Lung (tissue), 12 donors: ENCODE data around the gene AKAP6. TPM values are rescaled to one million over a fixed set of nuclear protein-coding genes. Genes with fewer than 3 reads are reported as not detected.
A peak's percentile ranks its signal among the peaks of the same experiment; 100 is the strongest.

Experiments used
- ATAC-seq: fragments of 200-7000 bp; cut with Tn5 transposase; one replicate; pipeline ENCODE4 v1.9.1; 2020; ENCODE audit warnings: moderate number of reproducible peaks; ENCODE audit not compliant: insufficient read depth, low FRiP score
- DNase-seq, 3 donors: peaks; one replicate each; pipeline ENCODE4 v3.0.0-alpha.2; 2013 to 2017
- H3K27ac ChIP-seq, 2 donors: one replicate each; pipeline ENCODE4 v1.5.1; 2013; ENCODE audit warnings: mild to moderate bottlenecking in 2 of 2, moderate library complexity in 2 of 2, control low read depth in 1 of 2, inconsistent platforms in 1 of 2, low read depth in 1 of 2, low read length in 1 of 2
- H3K27me3 ChIP-seq, 3 donors: one replicate each; pipeline ENCODE4 v1.5.1; 2013; ENCODE audit warnings: low read length in 2 of 3; ENCODE audit not compliant: control insufficient read depth in 3 of 3, insufficient read depth in 3 of 3
- H3K36me3 ChIP-seq, 4 donors: one replicate each; pipeline ENCODE4 v1.5.1; 2013; ENCODE audit warnings: low read length in 4 of 4, mild to moderate bottlenecking in 1 of 4, moderate library complexity in 1 of 4; ENCODE audit not compliant: control insufficient read depth in 4 of 4, insufficient read depth in 4 of 4
- H3K4me1 ChIP-seq, 5 donors: one replicate each; pipeline ENCODE4 v1.5.1; 2013; ENCODE audit warnings: low read length in 5 of 5, mild to moderate bottlenecking in 2 of 5, moderate library complexity in 1 of 5; ENCODE audit not compliant: control insufficient read depth in 5 of 5, insufficient read depth in 5 of 5
- H3K4me3 ChIP-seq: one replicate; pipeline ENCODE4 v1.5.1; 2013; ENCODE audit warnings: mild to moderate bottlenecking, control low read depth, moderate library complexity
- H3K9ac ChIP-seq, 2 donors: one replicate each; pipeline ENCODE4 v1.5.1; 2013; ENCODE audit warnings: low read length in 2 of 2, control low read depth in 1 of 2; ENCODE audit not compliant: insufficient read depth in 1 of 2
- H3K9me3 ChIP-seq, 4 donors: one replicate each; pipeline ENCODE4 v1.5.1; 2013; ENCODE audit warnings: low read length in 3 of 4, mild to moderate bottlenecking in 1 of 4, moderate library complexity in 1 of 4; ENCODE audit not compliant: control insufficient read depth in 4 of 4, insufficient read depth in 3 of 4
- WGBS, 2 donors: extraction: QIAGEN DNeasy Blood & Tissue Kit; methylation state at CpG; one replicate each; pipeline ENCODE4 v1.1.7; 2013; 5-methylcytosine and 5-hydroxymethylcytosine counted together
- polyA plus RNA-seq, 2 donors: library from polyadenylated mRNA; stranded (reverse); fragments of 200-250 nt; gene quantifications; one replicate each; pipeline ENCODE4 v1.2.1, GENCODE V29; 2013
- total RNA-seq, 2 donors: library from RNA; depleted of rRNA in 1 of 2; stranded (reverse); fragments of >200 nt in 1 of 2; gene quantifications; one replicate each; pipeline ENCODE4 v1.2.1, GENCODE V29; 2014 to 2021
- TF ChIP-seq, protein P1 (sequence below): IDR thresholded peaks from 2 replicates; pipeline ENCODE4 v1.5.1; 2012; ENCODE audit warnings: mild to moderate bottlenecking; ENCODE audit errors: control extremely low read depth, extremely low read depth
- donor health status: control.
- donor health status: control.
- donor health status: Bipolar disorder and iron deficiency.
- donor health status: healthy.
- donor health status: DM: yes; HTN: yes; CAD: no.

The AKAP6 gene
- total and polyA plus RNA-seq, 4 donors: 1.5 to 27.1 (median 7.7) TPM

DNA sequence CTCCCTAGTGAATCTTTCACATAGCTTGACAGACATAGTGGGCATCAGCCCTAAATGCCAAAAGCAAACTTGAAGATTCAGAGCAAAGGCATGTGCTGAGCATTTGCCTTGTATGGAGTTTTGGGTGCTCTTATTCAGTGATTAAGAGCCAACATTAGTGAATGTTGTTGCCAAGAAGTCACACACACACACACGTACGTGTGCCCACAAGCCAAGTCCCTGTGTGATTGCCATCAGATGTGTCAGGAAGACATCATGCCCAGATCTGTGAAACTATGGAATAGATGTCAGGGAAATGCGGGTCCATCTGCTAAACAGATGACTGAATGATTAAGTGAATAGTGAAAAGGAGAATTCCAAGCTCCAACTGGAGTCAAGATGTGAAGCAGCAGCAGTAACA lies 149.0 kb downstream of the AKAP6 start:
- DNase-seq (no peak), ATAC-seq (no peak)
- TF ChIP-seq, protein P1, sequence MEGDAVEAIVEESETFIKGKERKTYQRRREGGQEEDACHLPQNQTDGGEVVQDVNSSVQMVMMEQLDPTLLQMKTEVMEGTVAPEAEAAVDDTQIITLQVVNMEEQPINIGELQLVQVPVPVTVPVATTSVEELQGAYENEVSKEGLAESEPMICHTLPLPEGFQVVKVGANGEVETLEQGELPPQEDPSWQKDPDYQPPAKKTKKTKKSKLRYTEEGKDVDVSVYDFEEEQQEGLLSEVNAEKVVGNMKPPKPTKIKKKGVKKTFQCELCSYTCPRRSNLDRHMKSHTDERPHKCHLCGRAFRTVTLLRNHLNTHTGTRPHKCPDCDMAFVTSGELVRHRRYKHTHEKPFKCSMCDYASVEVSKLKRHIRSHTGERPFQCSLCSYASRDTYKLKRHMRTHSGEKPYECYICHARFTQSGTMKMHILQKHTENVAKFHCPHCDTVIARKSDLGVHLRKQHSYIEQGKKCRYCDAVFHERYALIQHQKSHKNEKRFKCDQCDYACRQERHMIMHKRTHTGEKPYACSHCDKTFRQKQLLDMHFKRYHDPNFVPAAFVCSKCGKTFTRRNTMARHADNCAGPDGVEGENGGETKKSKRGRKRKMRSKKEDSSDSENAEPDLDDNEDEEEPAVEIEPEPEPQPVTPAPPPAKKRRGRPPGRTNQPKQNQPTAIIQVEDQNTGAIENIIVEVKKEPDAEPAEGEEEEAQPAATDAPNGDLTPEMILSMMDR: no peak
- Histone ChIP-seq H3K27ac (peak overlapping the region in 1 of 2 donors; percentile 10), H3K9ac (no peak overlapping the region), H3K4me1 (peaks cover 0 to 36% (median 4%) of the 10 kb centered on the region in 5 donors), H3K27me3 (no peaks in the 10 kb centered on the region), H3K4me3 (no peak overlapping the region), H3K36me3 (no peaks in the 10 kb centered on the region), H3K9me3 (no peaks in the 10 kb centered on the region)
- WGBS, 2 donors: 80 to 92% methylated on average over 3 of the region's 3 CpGs

DNA sequence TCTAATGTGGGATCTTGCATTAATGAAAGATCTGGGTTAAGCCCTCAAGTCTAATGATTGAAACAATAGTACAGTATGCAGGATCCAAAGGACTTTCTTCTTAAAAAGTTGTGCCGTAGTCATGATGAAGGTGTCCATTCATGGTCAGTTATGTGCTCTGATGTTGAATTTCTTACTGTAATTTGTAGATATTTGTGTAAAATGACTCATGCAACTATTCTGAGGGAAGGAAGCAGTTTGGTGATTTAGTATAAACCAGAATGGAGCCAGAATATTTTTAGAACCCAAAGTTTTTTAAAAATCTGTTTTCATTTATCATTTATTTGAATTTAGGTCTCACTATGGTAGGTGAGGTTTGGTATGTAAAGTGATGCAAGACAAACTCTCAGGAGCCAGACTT lies 151.2 kb downstream of the AKAP6 start:
- H3K4me3 ChIP-seq: no peak overlapping the region
- ATAC-seq: no peak
- WGBS, 2 donors: 81 to 93% methylated on average over 1 of the region's 1 CpG
- H3K9me3 ChIP-seq: no peaks in the 10 kb centered on the region
- TF ChIP-seq, protein P1: no peak
- no peak for DNase-seq
- H3K27me3 ChIP-seq: no peaks in the 10 kb centered on the region
- H3K36me3 ChIP-seq: no peaks in the 10 kb centered on the region
- no peak overlapping the region for H3K9ac ChIP-seq
- H3K4me1 ChIP-seq: peaks cover 0 to 36% (median 0%) of the 10 kb centered on the region in 5 donors
- H3K27ac ChIP-seq: no peak overlapping the region

DNA sequence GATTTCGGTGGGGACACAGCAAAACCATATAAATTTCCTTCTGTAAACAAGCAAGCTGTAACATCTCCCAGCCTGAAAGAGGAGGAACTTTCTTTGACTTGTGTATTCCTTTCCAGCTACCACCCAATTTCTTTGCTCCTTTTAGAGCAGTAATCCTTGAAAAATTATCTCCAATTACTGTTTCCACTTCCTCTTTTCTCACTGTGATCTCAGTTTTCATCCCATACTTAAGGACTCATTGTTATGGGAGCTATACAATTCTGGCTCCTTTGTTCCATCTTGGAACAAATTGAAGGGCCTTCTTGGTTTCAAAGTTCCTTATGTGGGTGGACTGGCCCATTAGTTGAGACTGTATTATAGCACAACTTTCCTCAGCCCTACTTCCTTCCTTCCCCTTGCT lies 152.6 kb downstream of the AKAP6 start:
- TF ChIP-seq, protein P1: no peak
- WGBS, 2 donors: 39 to 40% methylated on average over 1 of the region's 1 CpG

DNA sequence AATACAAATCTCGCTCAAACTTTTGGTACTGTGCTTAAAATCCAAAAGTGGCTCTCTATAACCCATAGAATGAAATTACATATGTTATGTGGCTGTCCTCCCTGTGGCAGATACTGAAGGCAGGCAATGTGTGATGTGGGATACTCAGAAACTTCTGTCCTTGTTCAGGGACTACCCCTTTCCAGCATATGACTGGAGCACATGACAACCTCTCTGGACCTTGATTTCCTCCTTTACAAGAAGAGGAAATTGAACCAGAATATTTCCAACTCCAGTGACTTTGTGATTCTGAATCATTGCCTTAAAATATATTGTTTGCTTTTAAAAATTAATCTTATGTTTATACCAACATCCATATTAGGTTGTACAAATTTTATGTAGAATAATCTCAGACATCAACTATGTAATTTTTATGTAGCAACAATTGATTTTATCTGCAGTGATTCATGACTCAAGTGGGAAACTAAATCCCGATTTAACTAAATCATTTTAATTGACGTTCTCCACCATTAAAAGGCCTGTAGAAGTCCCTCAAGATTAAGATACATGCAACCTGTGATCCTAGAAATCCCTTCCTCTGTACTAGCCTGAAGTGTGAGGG lies 162.4 kb downstream of the AKAP6 start:
- Histone ChIP-seq H3K4me3 (no peak overlapping the region), H3K27ac (peak overlapping the region in 1 of 2 donors; percentile 68)
- TF ChIP-seq, protein P1: no peak

More for the DNA sequence above, 152.6 kb downstream of the AKAP6 start:
- H3K27me3 ChIP-seq: no peaks in the 10 kb centered on the region
- DNase-seq: no peak
- no peaks in the 10 kb centered on the region for H3K36me3 ChIP-seq
- H3K9me3 ChIP-seq: no peaks in the 10 kb centered on the region
- peak overlapping the region in 1 of 2 donors; percentile 9 for H3K27ac ChIP-seq
- H3K4me3 ChIP-seq: no peak overlapping the region
- ATAC-seq: no peak
- H3K4me1 ChIP-seq: peaks cover 0 to 33% (median 0%) of the 10 kb centered on the region in 5 donors
- H3K9ac ChIP-seq: no peak overlapping the region

More for the DNA sequence above, 162.4 kb downstream of the AKAP6 start:
- H3K9ac ChIP-seq: no peak overlapping the region
- no peaks in the 10 kb centered on the region for H3K9me3 ChIP-seq
- H3K36me3 ChIP-seq: no peaks in the 10 kb centered on the region
- no peaks in the 10 kb centered on the region for H3K27me3 ChIP-seq
- no peak for DNase-seq
- ATAC-seq: no peak
- H3K4me1 ChIP-seq: peaks cover 0 to 21% (median 3%) of the 10 kb centered on the region in 5 donors
- 92 to 95% methylated on average over 3 of the region's 3 CpGs for WGBS, 2 donors
